ENCODE data around the gene INKA1.
"Not testable (repeated sequence)": the region's sequence is repeated elsewhere in the genome, so short reads cannot be mapped to it uniquely, and the experiment has no call there.

The INKA1 gene

DNA sequence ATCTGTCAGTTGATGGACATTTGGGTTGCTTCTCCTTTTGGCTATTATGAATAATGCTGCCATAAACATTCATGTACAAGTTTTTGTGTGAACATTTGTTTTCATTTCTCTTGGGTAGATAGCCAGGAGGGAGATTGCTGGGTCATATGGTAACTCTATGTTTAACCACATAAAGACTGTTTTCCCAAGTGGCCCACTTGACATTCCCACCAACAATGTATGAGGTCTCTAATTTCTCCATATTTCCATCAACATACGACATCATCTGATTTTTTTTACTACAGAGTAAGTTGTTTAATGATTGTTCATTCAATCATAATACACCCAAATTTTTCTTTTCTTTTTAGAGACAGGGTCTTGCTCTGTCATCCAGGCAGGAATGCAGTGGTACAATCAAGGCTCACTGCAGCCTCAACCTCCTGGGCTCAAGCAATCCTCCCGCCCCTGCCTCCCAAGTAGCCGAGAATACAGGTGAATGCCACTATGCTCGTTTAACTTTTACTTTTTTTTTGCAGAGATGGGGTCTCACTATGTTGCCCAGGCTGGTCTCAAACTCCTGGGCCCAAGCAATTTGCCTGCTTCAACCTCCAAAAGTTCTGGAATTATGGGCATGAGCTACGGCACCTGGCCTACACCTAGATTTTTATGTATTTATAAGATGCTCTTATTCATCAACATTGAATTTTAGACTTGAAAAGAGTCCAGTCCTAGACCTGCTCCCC lies 23.5 kb upstream of the INKA1 start:
- H3K36me3 ChIP-seq, result 0 out of 2 replicates have a peak, but pooled peaks cover 5% of the 10 kb centered on the region
- no peak for DNase-seq
- no peaks in the 10 kb centered on the region for H3K27me3 ChIP-seq
- no peak overlapping the region for H3K4me3 ChIP-seq (ENCODE audit: low read depth, low read length)
- no peaks in the 10 kb centered on the region for H3K9me3 ChIP-seq
- TF ChIP-seq, protein P1, sequence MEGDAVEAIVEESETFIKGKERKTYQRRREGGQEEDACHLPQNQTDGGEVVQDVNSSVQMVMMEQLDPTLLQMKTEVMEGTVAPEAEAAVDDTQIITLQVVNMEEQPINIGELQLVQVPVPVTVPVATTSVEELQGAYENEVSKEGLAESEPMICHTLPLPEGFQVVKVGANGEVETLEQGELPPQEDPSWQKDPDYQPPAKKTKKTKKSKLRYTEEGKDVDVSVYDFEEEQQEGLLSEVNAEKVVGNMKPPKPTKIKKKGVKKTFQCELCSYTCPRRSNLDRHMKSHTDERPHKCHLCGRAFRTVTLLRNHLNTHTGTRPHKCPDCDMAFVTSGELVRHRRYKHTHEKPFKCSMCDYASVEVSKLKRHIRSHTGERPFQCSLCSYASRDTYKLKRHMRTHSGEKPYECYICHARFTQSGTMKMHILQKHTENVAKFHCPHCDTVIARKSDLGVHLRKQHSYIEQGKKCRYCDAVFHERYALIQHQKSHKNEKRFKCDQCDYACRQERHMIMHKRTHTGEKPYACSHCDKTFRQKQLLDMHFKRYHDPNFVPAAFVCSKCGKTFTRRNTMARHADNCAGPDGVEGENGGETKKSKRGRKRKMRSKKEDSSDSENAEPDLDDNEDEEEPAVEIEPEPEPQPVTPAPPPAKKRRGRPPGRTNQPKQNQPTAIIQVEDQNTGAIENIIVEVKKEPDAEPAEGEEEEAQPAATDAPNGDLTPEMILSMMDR (IDR thresholded peaks at IDR 0.05; ENCODE audit: low read depth, low read length), result no peak
- no peaks in the 10 kb centered on the region for H3K4me1 ChIP-seq

DNA sequence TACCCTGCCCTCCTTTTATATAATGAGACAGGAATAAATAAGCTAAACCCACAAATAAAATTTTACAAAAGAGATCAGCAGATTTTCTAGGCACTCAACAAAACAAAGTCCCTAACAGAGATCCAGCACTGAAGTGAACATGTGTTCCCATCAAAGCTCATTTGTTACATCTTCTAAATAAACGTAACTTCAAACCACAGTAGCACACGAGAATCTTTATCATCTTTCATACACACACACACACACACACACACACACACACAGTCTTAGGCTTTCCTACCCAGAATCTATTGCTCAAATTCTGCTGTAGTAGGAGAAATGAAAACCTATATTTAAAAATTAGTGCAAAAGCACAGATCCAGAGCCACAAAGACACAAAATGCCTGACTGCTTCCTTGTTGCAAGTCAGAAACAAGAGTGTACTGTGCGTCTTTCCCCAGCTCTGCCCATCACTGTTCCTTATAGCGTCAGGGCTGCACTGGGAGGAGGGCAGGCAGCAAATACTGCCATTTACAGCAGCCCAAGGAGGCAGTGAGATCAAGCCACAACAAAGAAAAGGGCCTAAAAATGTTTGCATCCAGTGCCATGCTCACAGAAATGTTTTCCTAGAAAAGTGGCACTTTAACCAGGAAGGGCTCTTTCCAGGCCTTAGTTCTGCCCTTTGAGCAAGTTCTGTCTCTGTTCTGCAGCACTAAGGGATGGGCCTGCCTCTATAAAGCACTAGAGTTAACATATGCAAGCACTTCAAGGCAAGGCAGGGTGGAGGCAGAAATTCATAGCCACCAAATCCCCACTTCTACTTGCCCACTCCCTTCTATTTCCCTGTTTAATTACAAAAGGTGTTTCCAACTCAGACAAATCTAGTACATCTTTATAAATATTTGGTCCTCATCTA lies 22.7 kb upstream of the INKA1 start:
- H3K27me3 ChIP-seq, result no peaks in the 10 kb centered on the region
- H3K4me1 ChIP-seq, result no peaks in the 10 kb centered on the region
- H3K36me3 ChIP-seq, result 0 out of 2 replicates have a peak, but pooled peaks cover 5% of the 10 kb centered on the region
- no peak overlapping the region for H3K4me3 ChIP-seq (ENCODE audit: low read depth, low read length)
- DNase-seq, result no peak
- H3K9me3 ChIP-seq, result no peaks in the 10 kb centered on the region
- TF ChIP-seq, protein P1 (IDR thresholded peaks at IDR 0.05; ENCODE audit: low read depth, low read length), result no peak

DNA sequence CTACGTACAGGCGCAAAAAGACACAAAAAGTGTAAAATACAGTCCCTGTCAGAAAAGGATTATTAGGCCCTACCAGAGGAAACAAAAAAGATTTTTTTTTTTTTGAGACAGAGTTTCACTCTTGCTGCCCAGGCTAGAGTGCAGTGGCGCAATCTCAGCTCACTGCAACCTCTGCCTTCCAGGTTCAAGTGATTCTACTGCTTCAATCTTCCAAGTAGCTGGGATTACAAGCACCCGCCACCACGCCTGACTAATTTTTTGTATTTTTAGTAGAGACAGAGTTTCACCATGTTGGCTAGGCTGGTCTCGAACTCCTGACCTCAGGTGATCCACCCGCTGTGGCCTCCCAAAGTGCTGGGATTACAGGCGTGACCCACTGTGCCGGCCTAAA lies 22.1 kb upstream of the INKA1 start:
- not testable (repeated sequence) for H3K36me3 ChIP-seq; H3K9me3 ChIP-seq; H3K4me3 ChIP-seq (ENCODE audit: low read depth, low read length); H3K4me1 ChIP-seq; DNase-seq; H3K27me3 ChIP-seq

DNA sequence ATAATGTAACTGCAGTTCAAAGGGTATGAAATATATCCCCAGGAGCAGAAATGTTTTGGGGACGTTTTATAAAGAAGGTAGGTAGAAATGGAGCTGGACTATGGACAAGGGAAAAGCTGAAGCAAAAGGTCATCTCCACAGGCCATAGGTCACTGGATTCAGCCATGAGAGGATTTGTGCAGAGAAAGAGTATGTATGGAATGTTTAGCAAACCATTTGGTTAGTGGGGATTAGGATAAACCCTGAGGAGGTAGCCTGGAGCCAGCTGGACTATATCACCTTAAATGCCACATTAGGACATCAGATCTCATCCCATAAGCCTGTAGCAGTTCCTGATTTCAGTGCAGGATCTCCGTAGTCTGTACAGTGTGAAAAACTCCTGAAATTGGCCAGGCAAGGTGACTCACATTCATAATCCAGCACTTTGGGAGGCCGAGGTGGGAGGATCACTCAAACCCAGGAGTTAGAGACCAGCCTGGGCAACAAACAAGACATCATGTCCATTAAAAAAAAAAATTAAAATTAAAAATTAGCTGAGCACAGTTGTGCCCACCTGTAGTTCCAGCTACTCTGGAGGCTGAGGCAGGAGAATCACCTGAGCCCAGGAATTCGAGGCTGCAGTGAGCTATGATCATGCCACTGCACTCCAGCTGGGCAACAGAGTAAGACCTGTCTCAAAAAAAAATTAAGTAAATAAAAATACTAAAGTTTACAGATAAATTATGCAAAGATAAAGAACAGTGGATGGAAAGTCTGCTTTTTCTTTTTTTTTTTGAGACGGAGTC lies 21.5 kb upstream of the INKA1 start:
- TF ChIP-seq, protein P1 (IDR thresholded peaks at IDR 0.05; ENCODE audit: low read depth, low read length), result no peak
- Histone ChIP-seq H3K27me3 (no peaks in the 10 kb centered on the region), H3K36me3 (0 out of 2 replicates have a peak, but pooled peaks cover 5% of the 10 kb centered on the region), H3K9me3 (no peaks in the 10 kb centered on the region), H3K4me3 (ENCODE audit: low read depth, low read length) (no peak overlapping the region), H3K4me1 (no peaks in the 10 kb centered on the region)
- no peak for DNase-seq

DNA sequence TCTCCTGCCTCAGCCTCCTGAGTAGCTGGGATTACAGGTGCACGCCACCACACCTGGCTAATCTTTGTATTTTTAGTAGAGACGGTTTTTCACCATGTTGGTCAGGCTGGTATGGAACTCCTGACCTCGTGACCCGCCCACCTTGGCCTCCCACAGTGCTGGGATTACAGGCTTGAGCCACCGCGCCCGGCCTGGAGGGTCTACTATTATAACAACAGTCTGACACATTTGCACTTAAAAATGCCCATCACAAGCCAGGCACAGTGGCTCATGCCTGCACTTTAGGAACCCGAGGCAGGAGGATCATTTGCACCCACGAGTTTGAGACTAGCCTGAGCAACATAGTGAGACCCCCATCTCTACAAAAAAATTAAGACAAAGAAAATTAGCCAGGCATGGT lies 20.8 kb upstream of the INKA1 start:
- not testable (repeated sequence) for H3K27me3 ChIP-seq; H3K9me3 ChIP-seq; H3K36me3 ChIP-seq; H3K4me1 ChIP-seq; H3K4me3 ChIP-seq (ENCODE audit: low read depth, low read length); DNase-seq

DNA sequence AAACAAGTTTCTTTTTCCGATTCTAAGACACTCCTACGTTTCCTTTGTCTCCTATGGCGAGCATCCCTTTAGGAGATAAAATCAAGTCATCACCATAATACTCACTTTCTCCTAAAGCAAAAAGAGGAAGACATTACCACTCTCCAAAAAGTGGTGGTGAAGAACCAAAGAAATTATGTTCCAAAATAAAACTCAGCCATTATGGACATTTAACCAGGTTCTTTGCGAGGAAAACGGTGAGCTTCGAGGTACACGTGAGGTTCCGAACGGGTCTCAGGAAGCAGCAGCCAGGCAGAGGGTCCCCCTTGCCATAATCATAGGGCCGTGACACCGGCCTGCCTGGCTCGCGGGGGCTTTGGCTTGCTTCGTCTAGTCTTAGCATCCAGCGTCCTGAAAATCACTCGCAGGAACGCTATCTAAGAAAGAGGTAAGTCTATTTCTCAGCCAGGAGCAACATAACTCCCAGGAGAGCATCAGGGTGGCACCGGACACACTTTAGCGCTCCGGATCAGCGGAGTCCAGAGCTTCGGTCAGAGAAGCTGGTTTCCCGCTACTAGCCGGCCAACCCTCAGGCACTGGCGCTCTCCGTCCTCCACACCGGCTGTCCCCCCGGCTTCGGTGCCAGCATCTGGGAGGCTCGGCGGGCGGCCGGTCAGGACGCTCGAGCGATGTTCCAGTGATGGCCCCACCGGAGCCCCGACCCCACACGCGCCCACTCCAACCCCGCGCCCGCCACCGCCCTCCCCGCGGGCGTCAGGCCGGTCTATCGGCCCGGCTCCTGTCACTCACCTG lies 17.3 kb upstream of the INKA1 start:
- DNase-seq, result no peak
- Histone ChIP-seq H3K9me3 (no peaks in the 10 kb centered on the region), H3K27me3 (no peaks in the 10 kb centered on the region), H3K4me1 (peaks cover 1% of the 10 kb centered on the region), H3K36me3 (0 out of 2 replicates have a peak, but pooled peaks cover 5% of the 10 kb centered on the region), H3K4me3 (ENCODE audit: low read depth, low read length) (peak overlapping the region; percentile 70)
- TF ChIP-seq, protein P1 (IDR thresholded peaks at IDR 0.05; ENCODE audit: low read depth, low read length), result no peak
